GM12878 (cell line): ENCODE results near the gene MBD5. TPM values are rescaled to one million over a fixed set of nuclear protein-coding genes. Genes with fewer than 3 reads are reported as not detected.

Experiments used
- ATAC-seq: fragments of 200-7000 bp; cut with Tn5 transposase; 3 replicates; pipeline ENCODE4 v1.9.1; 2020; ENCODE audit warnings: mild to moderate bottlenecking, moderate library complexity
- BruUV-seq: library from RNA; stranded (reverse); fragments of 400-500 nt; replicated peaks from 2 replicates; lab custom pipeline; 2021; lab: Mats Ljungman, UMichigan
- CTCF ChIA-PET: fragments of 300-600 bp; sonication (Branson Sonifier 250); formaldehyde crosslinking; extraction: SDS; loops from one replicate; lab custom pipeline; 2021; ENCODE audit warnings: inconsistent platforms; lab: Yijun Ruan, JAX
- POLR2A ChIA-PET: fragments of 350-600 bp; formaldehyde crosslinking; extraction: SDS; loops from one replicate; lab custom pipeline; 2021; ENCODE audit warnings: inconsistent platforms; lab: Charles Lee
- RAD21 ChIA-PET: fragments of 300-600 bp; sonication (Branson Sonifier 250); formaldehyde crosslinking; loops from one replicate; lab custom pipeline; 2023; ENCODE audit warnings: antibody characterized with exemption; ENCODE audit not compliant: unreplicated experiment; lab: Charles Lee
- SMC1A ChIA-PET: fragments of 300-600 bp; sonication (Branson Sonifier 250); formaldehyde crosslinking; loops from one replicate; lab custom pipeline; 2023; ENCODE audit not compliant: unreplicated experiment, uncharacterized antibody; lab: Charles Lee
- DNase-seq: peaks from one replicate; pipeline ENCODE4 v3.0.0-alpha.2; 2011; ENCODE audit warnings: low read depth, low spot score
- FAIRE-seq: peaks from 3 replicates; lab custom pipeline; 2011; peaks lifted over from hg19 to GRCh38; lab: Jason Lieb, UNC
- H2AFZ ChIP-seq: 2 replicates; pipeline ENCODE4 v1.6.0; 2011; ENCODE audit warnings: low read depth, low read length, control low read depth; ENCODE audit not compliant: control insufficient read depth
- H3K27ac ChIP-seq: 2 replicates; pipeline ENCODE4 v1.5.1; 2011; ENCODE audit warnings: control low read depth; ENCODE audit not compliant: control insufficient read depth, insufficient read depth
- H3K27me3 ChIP-seq, 2 experiments: replicated peaks in 1 of 2; 2 replicates each; pipeline versions ENCODE4 v1.6.0 to v1.6.1; 2011; ENCODE audit warnings: low read length in 1 of 2; ENCODE audit not compliant: control insufficient read depth in 2 of 2, insufficient read depth in 2 of 2
- H3K36me3 ChIP-seq, 2 experiments: 2 replicates each; pipeline ENCODE4 v1.5.1; 2011; ENCODE audit warnings: low read length in 1 of 2; ENCODE audit not compliant: control insufficient read depth in 2 of 2, insufficient read depth in 2 of 2
- H3K4me1 ChIP-seq: 2 replicates; pipeline ENCODE4 v1.6.1; 2011; ENCODE audit warnings: mild to moderate bottlenecking, low read length, moderate library complexity, mixed read lengths; ENCODE audit not compliant: control insufficient read depth, insufficient read depth
- H3K4me2 ChIP-seq: 2 replicates; pipeline ENCODE4 v1.6.0; 2011; ENCODE audit warnings: control low read depth; ENCODE audit not compliant: control insufficient read depth, insufficient read depth
- H3K4me3 ChIP-seq: fragments of 200-600 bp; sonication (generic); 2 replicates; pipeline ENCODE4 v1.5.1; 2016
- H3K79me2 ChIP-seq: 2 replicates; pipeline ENCODE4 v1.6.0; 2011; ENCODE audit warnings: low read length; ENCODE audit not compliant: control insufficient read depth, insufficient read depth
- H3K9ac ChIP-seq: 2 replicates; pipeline ENCODE4 v1.8.0; 2011; ENCODE audit warnings: low read length, control low read depth, mixed read lengths; ENCODE audit not compliant: control insufficient read depth, insufficient read depth
- H3K9me3 ChIP-seq: replicated peaks from 3 replicates; pipeline ENCODE4 v1.5.1; 2011; ENCODE audit warnings: mild to moderate bottlenecking, low read length; ENCODE audit not compliant: control insufficient read depth, insufficient read depth
- H4K20me1 ChIP-seq: 2 replicates; pipeline ENCODE4 v1.6.0; 2011; ENCODE audit not compliant: control insufficient read depth, insufficient read depth
- ASH2L ChIP-seq: fragments of 300-600, 200-600 bp; sonication (generic); IDR thresholded peaks from 2 replicates; pipeline ENCODE4 v1.6.1; 2017; ENCODE audit warnings: low read depth, mild to moderate bottlenecking, borderline replicate concordance
- BACH1 ChIP-seq: fragments of 450-650 bp; IDR thresholded peaks from 2 replicates; pipeline ENCODE4 v1.6.1; 2017; ENCODE audit warnings: mild to moderate bottlenecking, borderline replicate concordance
- CHD2 ChIP-seq: IDR thresholded peaks from 2 replicates; pipeline ENCODE4 v1.6.1; 2011; ENCODE audit warnings: low read depth, low read length, improper control_type of control experiment, borderline replicate concordance
- EGR1 ChIP-seq, 2 experiments: IDR thresholded peaks; 1 replicate in 1 of 2; 2 replicates in 1 of 2; pipeline ENCODE4 v1.6.1; 2011 to 2012; ENCODE audit warnings: low read depth in 2 of 2, low read length in 2 of 2, borderline replicate concordance in 1 of 2, mild to moderate bottlenecking in 1 of 2, moderate library complexity in 1 of 2
- FOXM1 ChIP-seq: IDR thresholded peaks from 2 replicates; pipeline ENCODE4 v1.6.1; 2012; ENCODE audit warnings: low read depth, mild to moderate bottlenecking, inconsistent platforms, low read length, moderate library complexity
- HDAC6 ChIP-seq: fragments of 200-600 bp; sonication (generic); IDR thresholded peaks from one replicate; pipeline ENCODE4 v1.8.0; 2017; ENCODE audit warnings: antibody characterized with exemption; ENCODE audit not compliant: unreplicated experiment
- PML ChIP-seq: IDR thresholded peaks from 2 replicates; pipeline ENCODE4 v1.6.1; 2012; ENCODE audit warnings: low read length, inconsistent platforms
- RB1 ChIP-seq: fragments of 450-650 bp; formaldehyde crosslinking; IDR thresholded peaks from 2 replicates; pipeline ENCODE4 v1.6.1; 2017; ENCODE audit warnings: mild to moderate bottlenecking, borderline replicate concordance
- RCOR1 ChIP-seq: conservative IDR thresholded peaks from 2 replicates; pipeline ENCODE4 v1.6.1; 2012; ENCODE audit warnings: low read depth, low read length, improper control_type of control experiment
- TAF1 ChIP-seq: IDR thresholded peaks from 2 replicates; pipeline ENCODE4 v1.6.1; 2011; ENCODE audit warnings: mild to moderate bottlenecking, low read depth, low read length, borderline replicate concordance
- ZBTB4 ChIP-seq: fragments of 450-650 bp; formaldehyde crosslinking; IDR thresholded peaks from 2 replicates; pipeline ENCODE4 v1.4.0; 2022; ENCODE audit warnings: mild to moderate bottlenecking, moderate library complexity
- ZNF274 ChIP-seq: IDR thresholded peaks from one replicate; pipeline ENCODE4 v1.8.0; 2011; ENCODE audit not compliant: insufficient read length, insufficient read depth
- WGBS: methylation state at CpG from one replicate; pipeline ENCODE4 v1.1.6; 2016; ENCODE audit warnings: low lambda C conversion rate; ENCODE audit not compliant: insufficient replicate concordance, insufficient coverage; ENCODE audit errors: missing lambda C conversion rate; 5-methylcytosine and 5-hydroxymethylcytosine counted together
- in situ Hi-C: fragments of 300-500 bp; cut with MboI; formaldehyde crosslinking; loops from 9 replicates; pipeline ENCODE4 v1.14.3; 2018; ENCODE audit warnings: mixed read lengths
- intact Hi-C: fragments of 100-400 bp; cut with micrococcal nuclease; formaldehyde crosslinking; loops from one replicate; pipeline ENCODE4 v1.14.2; 2022; ENCODE audit not compliant: unreplicated experiment
- polyA plus RNA-seq, 11 experiments: library from polyadenylated mRNA; depleted of rRNA in 4 of 11; unstranded in 6 of 11; stranded (reverse) in 5 of 11; fragments of >200 nt; fragmentation: Nextera tagmentation in 4 of 11; fragmentation: Illumina TruSeq in 1 of 11; extraction: Ambion mirVana in 4 of 11; extraction: Trizol in 1 of 11; gene quantifications; 1 replicate in 1 of 11; 2 replicates in 10 of 11; pipeline versions ENCODE4 v1.2.1 to v1.2.3, GENCODE V29; 2011 to 2016; ENCODE audit warnings: inconsistent platforms in 2 of 11, missing spikeins in 2 of 11, low read depth in 1 of 11
- total RNA-seq, 4 experiments: library from RNA; depleted of rRNA in 3 of 4; stranded (reverse); fragments of >200 nt in 3 of 4; fragmentation: Illumina TruSeq in 1 of 4; extraction: Trizol in 1 of 4; gene quantifications; 2 replicates each; pipeline versions ENCODE4 v1.2.1 to v1.2.3, GENCODE V29; 2013 to 2021
- TF ChIP-seq, protein P1 (sequence below): fragments of 450-650 bp; IDR thresholded peaks from 2 replicates; pipeline ENCODE4 v1.6.1; 2018; ENCODE audit warnings: mild to moderate bottlenecking, low read depth, moderate library complexity; ENCODE audit not compliant: partially characterized antibody
- TF ChIP-seq, protein P2 (sequence below): IDR thresholded peaks from 2 replicates; pipeline ENCODE4 v1.6.1; 2011; ENCODE audit warnings: mild to moderate bottlenecking, low read depth, low read length, moderate library complexity; ENCODE audit not compliant: insufficient replicate concordance

The MBD5 gene
- total and polyA plus RNA-seq, 10 of the 15 experiments (the other 5 are each of a cell fraction or from before 2014, with no cell fraction given): 7.4 to 58.0 (median 21.2) TPM

GRCh38 chr2:148124271-148124670 lies 103.4 kb downstream of the MBD5 start:
- H3K4me2 ChIP-seq: no peak overlapping the region
- intact Hi-C loops: no loop called here
- H3K27me3 ChIP-seq: no peaks in the 10 kb centered on the region
- CTCF ChIA-PET: no interaction called here
- SMC1A ChIA-PET: interaction anchor here (0.9 kb wide), 1 partner anchor 22 kb away, joined by 3 read pairs; no protein-coding TSS in a partner anchor
- RAD21 ChIA-PET: interaction anchor here (1.0 to 1.3 kb wide), 2 partner anchors 14 to 104 kb away, joined by 3 to 4 read pairs; partner anchors contain the start of genes MBD5 and ORC4
- 91% methylated on average over 2 of the region's 2 CpGs for WGBS
- no peaks in the 10 kb centered on the region for H3K9me3 ChIP-seq
- no peak overlapping the region for H2AFZ ChIP-seq
- in situ Hi-C loops: no loop called here
- no peak for TF ChIP-seq RB1
- TF ChIP-seq ASH2L: no peak
- TF ChIP-seq TAF1: no peak
- no peak for TF ChIP-seq ZNF274
- no peak for TF ChIP-seq CHD2
- TF ChIP-seq ZBTB4 (CRISPR knock-in tag): no peak
- TF ChIP-seq, protein P1, sequence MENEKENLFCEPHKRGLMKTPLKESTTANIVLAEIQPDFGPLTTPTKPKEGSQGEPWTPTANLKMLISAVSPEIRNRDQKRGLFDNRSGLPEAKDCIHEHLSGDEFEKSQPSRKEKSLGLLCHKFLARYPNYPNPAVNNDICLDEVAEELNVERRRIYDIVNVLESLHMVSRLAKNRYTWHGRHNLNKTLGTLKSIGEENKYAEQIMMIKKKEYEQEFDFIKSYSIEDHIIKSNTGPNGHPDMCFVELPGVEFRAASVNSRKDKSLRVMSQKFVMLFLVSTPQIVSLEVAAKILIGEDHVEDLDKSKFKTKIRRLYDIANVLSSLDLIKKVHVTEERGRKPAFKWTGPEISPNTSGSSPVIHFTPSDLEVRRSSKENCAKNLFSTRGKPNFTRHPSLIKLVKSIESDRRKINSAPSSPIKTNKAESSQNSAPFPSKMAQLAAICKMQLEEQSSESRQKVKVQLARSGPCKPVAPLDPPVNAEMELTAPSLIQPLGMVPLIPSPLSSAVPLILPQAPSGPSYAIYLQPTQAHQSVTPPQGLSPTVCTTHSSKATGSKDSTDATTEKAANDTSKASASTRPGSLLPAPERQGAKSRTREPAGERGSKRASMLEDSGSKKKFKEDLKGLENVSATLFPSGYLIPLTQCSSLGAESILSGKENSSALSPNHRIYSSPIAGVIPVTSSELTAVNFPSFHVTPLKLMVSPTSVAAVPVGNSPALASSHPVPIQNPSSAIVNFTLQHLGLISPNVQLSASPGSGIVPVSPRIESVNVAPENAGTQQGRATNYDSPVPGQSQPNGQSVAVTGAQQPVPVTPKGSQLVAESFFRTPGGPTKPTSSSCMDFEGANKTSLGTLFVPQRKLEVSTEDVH: no peak
- TF ChIP-seq, protein P2, sequence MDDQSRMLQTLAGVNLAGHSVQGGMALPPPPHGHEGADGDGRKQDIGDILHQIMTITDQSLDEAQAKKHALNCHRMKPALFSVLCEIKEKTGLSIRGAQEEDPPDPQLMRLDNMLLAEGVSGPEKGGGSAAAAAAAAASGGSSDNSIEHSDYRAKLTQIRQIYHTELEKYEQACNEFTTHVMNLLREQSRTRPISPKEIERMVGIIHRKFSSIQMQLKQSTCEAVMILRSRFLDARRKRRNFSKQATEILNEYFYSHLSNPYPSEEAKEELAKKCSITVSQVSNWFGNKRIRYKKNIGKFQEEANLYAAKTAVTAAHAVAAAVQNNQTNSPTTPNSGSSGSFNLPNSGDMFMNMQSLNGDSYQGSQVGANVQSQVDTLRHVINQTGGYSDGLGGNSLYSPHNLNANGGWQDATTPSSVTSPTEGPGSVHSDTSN: no peak
- TF ChIP-seq EGR1 (IDR thresholded peaks at IDR 0.05; ENCODE audit: borderline replicate concordance in 1 of 2, low read depth in 2 of 2, low read length in 2 of 2): no peak
- TF ChIP-seq PML: no peak
- TF ChIP-seq HDAC6: no peak
- no peak for TF ChIP-seq BACH1
- TF ChIP-seq FOXM1: no peak
- no peak for TF ChIP-seq RCOR1
- TF ChIP-seq, all 136 proteins: peak for 0
- Histone ChIP-seq H4K20me1 (no peaks in the 10 kb centered on the region), H3K79me2 (no peaks in the 10 kb centered on the region), H3K4me1 (no peaks in the 10 kb centered on the region), H3K9ac (no peak overlapping the region), H3K4me3 (no peak overlapping the region), H3K27ac (no peak overlapping the region), H3K36me3 (peaks cover 0 to 4% of the 10 kb centered on the region in 2 experiments; a peak in 1 of 4 replicates)
- FAIRE-seq (no peak), DNase-seq (no peak), ATAC-seq (no peak)
- POLR2A ChIA-PET: no interaction called here
- BruUV-seq: no TSS peak
